Tibial artery (tissue), 4 donors: ENCODE measurements around the gene AMZ1.

ENCODE experiments used
- DNase-seq, 2 donors: peaks; one replicate each; pipeline ENCODE4 v3.0.0-alpha.2; 2019
- H3K27ac ChIP-seq, 2 donors: fragments of 200-600 bp; sonication (generic) in 1 of 2; 1 replicate in 1 of 2; 2 replicates in 1 of 2; pipeline ENCODE4 v1.5.1; 2018 to 2019; ENCODE audit warnings: mild to moderate bottlenecking in 1 of 2
- H3K27me3 ChIP-seq, 2 donors: fragments of 200-600 bp; sonication (generic) in 1 of 2; one replicate each; pipeline versions ENCODE4 v1.5.1 to v1.6.0; 2016 to 2019
- H3K36me3 ChIP-seq, 3 donors: fragments of 200-600 bp; sonication (generic) in 2 of 3; one replicate each; pipeline ENCODE4 v1.5.1; 2016 to 2019; ENCODE audit warnings: mild to moderate bottlenecking in 2 of 3
- H3K4me1 ChIP-seq, 4 donors: fragments of 200-600 bp; sonication (generic) in 2 of 4; 1 replicate in 3 of 4; 2 replicates in 1 of 4; pipeline ENCODE4 v1.5.1; 2016 to 2019
- H3K4me3 ChIP-seq, 2 donors: fragments of 200-600 bp; sonication (generic) in 1 of 2; 1 replicate in 1 of 2; 2 replicates in 1 of 2; pipeline ENCODE4 v1.5.1; 2018 to 2019; ENCODE audit warnings: mild to moderate bottlenecking in 2 of 2
- H3K9me3 ChIP-seq, 3 donors: fragments of 200-600 bp; sonication (generic) in 1 of 3; one replicate each; pipeline ENCODE4 v1.5.1; 2016 to 2019
- intact Hi-C: fragments of 100-400 bp; cut with DNase I; formaldehyde crosslinking; loops from one replicate; pipeline ENCODE4 v1.15.0; 2023; ENCODE audit warnings: low total_unique reads
- TF ChIP-seq, protein P1 (sequence below), 2 experiments: fragments of 200-600 bp in 1 of 2; fragments of 450-650 bp in 1 of 2; IDR thresholded peaks; one replicate each; pipeline ENCODE4 v1.5.1; 2017 to 2019; ENCODE audit warnings: antibody characterized with exemption in 2 of 2, mild to moderate bottlenecking in 1 of 2, moderate library complexity in 1 of 2

Gene AMZ1

DNA sequence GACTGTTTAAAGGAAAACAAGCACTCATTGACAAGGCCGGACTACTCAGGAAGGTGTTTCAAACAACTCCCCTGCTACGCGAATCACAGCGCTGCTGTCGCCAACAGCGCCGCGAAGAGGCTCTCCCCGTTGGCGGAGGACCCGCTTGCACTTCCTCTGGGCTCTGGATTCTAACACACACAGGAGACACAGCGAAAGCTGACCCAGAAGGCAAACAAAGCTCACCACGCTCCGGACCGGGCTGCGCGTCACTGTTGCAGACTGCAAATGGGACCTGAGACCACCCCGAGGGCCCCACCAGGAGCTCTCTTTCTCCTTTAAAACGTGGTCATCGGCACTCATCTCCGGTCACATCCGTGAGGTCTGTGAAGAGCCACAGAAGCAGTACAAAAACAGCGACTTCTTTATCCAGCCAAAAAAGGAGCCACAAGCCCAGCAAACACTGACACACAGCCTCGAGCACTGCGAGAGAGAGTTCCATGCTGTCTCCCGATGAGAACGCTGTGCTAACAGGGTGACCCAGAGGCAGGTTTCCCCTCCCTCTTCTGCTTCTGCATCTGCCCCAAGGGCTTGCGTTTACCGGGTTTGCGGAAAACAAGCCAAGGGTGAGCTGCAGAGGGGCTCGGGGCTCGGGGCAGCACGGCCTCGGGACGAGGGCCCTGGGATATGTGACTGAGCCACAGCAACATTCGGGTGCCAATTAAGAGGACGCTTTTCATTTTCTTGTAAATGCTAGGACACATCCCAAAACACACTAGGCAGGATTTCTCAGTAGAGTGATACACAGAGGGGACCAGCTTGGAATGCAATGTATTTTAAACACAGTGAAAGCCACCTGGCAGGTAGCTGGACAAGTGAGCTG lies 41.3 kb downstream of the AMZ1 start:
- Histone ChIP-seq H3K4me3 (no peak overlapping the region), H3K36me3 (peaks cover 0 to 60% (median 47%) of the 10 kb centered on the region in 3 donors), H3K27me3 (no peaks in the 10 kb centered on the region), H3K27ac (peak overlapping the region; percentile 3 to 48), H3K9me3 (no peaks in the 10 kb centered on the region), H3K4me1 (peaks cover 0 to 16% (median 6%) of the 10 kb centered on the region in 4 donors)
- DNase-seq, result peak in 1 of 2 donors; percentile 60
- TF ChIP-seq, protein P1, sequence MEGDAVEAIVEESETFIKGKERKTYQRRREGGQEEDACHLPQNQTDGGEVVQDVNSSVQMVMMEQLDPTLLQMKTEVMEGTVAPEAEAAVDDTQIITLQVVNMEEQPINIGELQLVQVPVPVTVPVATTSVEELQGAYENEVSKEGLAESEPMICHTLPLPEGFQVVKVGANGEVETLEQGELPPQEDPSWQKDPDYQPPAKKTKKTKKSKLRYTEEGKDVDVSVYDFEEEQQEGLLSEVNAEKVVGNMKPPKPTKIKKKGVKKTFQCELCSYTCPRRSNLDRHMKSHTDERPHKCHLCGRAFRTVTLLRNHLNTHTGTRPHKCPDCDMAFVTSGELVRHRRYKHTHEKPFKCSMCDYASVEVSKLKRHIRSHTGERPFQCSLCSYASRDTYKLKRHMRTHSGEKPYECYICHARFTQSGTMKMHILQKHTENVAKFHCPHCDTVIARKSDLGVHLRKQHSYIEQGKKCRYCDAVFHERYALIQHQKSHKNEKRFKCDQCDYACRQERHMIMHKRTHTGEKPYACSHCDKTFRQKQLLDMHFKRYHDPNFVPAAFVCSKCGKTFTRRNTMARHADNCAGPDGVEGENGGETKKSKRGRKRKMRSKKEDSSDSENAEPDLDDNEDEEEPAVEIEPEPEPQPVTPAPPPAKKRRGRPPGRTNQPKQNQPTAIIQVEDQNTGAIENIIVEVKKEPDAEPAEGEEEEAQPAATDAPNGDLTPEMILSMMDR (IDR thresholded peaks at IDR 0.05), result no peak
- intact Hi-C loops, result no loop called here

DNA sequence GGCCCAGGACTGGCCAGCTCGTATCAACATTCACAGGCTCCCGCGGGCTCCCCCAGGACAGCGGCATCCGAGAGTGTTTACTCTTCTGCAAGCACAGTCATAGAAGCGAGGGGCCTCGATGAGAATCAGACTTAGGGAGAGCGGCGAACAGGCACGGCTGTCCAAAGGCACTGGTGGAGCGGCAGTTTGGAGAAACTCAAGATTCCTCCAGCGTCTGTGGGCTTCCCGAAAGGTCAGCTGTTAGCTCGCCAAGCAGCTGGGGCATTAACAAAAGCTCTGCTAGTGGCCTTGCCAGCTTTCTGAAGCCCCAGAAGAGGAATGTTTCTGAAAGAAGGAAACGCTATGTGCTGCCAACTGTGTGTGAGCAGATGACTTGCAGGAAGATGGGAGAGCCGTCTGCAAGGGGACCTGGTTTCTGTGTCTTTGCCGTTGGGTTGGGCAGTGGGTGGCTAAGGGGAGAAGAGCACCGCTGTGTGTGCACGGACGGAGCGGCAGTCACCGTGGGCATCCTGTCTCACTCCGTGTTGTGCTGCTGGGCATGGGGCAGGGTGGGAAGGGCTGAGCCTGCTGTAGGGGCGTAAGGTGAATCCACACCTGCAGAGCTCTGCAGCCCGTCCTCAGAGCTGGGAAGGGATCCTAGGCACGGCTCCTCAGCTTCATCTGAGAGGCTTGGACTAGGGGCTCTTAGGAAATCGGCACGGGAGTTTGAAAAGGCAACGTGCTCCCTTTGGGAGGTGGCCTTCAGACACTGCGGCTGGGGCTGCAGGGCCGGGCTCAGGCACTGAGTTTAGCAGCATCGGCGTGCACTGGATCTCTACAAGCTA lies 42.1 kb downstream of the AMZ1 start:
- intact Hi-C loops, result no loop called here
- no peak overlapping the region for H3K4me3 ChIP-seq
- H3K27me3 ChIP-seq, result no peaks in the 10 kb centered on the region
- peak overlapping the region; percentile 3 to 48 for H3K27ac ChIP-seq
- TF ChIP-seq, protein P1 (IDR thresholded peaks at IDR 0.05), result no peak
- peak in 1 of 2 donors; percentile 70 for DNase-seq
- peaks cover 0 to 51% (median 42%) of the 10 kb centered on the region in 3 donors for H3K36me3 ChIP-seq
- H3K4me1 ChIP-seq, result peaks cover 0 to 16% (median 6%) of the 10 kb centered on the region in 4 donors
- H3K9me3 ChIP-seq, result no peaks in the 10 kb centered on the region

DNA sequence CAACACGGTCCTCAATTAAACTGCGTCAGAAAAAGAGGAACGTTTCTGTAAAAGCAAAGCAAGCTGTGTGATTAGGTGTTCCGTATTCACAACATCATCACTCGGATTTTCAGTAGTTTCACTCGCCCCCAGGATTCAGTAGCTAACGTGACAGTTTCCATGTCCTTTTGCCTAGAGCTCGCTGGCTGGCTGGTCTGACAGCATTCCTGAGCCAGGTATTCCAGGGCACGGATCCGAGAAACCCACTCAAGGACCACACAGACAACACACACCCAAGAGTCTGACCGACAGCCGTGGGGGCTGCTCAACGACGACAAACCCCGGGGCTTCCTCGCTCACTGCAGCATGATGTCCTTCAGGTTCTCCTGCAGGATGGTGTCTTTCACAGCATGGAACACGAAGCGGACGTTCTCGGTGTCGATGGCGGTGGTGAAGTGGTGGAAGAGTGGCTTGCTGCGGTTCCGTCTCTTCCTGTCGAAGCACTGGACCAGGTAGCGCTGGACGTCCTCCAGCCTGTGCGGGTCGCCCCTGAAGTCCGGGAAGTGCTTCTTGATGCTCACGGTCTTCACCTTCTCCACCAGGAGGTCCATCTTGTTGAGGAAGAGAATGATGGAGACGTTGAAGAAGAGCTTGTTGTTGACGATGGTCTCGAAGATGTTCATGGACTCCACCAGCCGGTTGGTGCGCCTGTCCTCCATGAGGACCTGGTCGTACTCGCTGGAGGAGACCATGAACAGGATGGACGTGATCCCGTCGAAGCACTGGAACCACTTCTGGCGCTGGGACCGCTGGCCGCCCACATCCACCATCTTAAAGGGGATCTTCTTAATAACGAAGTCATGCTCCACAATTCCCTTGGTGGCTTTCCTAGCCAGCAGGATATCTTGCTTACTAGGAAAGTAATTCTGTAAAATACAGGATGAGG lies 43.1 kb downstream of the AMZ1 start:
- TF ChIP-seq, protein P1 (IDR thresholded peaks at IDR 0.05), result no peak
- Histone ChIP-seq H3K27me3 (no peaks in the 10 kb centered on the region), H3K36me3 (peaks cover 0 to 43% (median 32%) of the 10 kb centered on the region in 3 donors), H3K27ac (no peak overlapping the region), H3K4me1 (peaks cover 0 to 16% (median 6%) of the 10 kb centered on the region in 4 donors), H3K9me3 (no peaks in the 10 kb centered on the region), H3K4me3 (no peak overlapping the region)
- intact Hi-C loops, result no loop called here
- peak in 1 of 2 donors; percentile 60 for DNase-seq

DNA sequence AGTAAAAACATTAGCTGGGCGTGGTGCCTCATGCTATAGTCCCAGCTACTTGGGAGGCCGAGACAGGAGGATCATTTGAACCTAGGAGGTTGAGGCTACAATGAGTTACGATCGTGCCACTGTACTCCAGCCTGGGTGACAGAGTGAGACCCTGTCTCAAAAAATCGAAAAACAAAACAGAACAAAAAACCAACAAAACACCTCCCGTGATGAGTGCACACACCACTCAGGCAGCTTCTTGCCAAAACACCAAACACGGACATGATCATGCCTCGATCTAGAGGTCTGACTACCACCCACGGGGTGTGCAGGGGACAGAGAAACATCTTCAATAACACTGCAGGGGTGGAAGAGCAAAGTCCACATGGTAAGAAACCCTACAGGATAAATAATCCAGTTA lies 44.4 kb downstream of the AMZ1 start:
- H3K27me3 ChIP-seq, result no peaks in the 10 kb centered on the region
- DNase-seq, result no peak
- peaks cover 0 to 30% (median 22%) of the 10 kb centered on the region in 3 donors for H3K36me3 ChIP-seq
- H3K27ac ChIP-seq, result peak overlapping the region; percentile 44 to 49
- intact Hi-C loops, result no loop called here
- no peak overlapping the region for H3K4me3 ChIP-seq
- TF ChIP-seq, protein P1 (IDR thresholded peaks at IDR 0.05), result no peak
- H3K4me1 ChIP-seq, result peaks cover 0 to 16% (median 6%) of the 10 kb centered on the region in 4 donors
- no peaks in the 10 kb centered on the region for H3K9me3 ChIP-seq
